SK-N-SH (cell line): ENCODE measurements around the gene TOMT. TPM values are rescaled to one million over a fixed set of nuclear protein-coding genes. Genes with fewer than 3 reads are reported as not detected.

Source experiments
- CTCF ChIA-PET: fragments of 300-600, 350-600 bp; formaldehyde crosslinking; extraction: SDS; loops from one replicate; lab custom pipeline; 2021; lab: Yijun Ruan, JAX
- POLR2A ChIA-PET: fragments of 350-600 bp; sonication (Branson Sonifier 250); formaldehyde crosslinking; extraction: SDS; loops from one replicate; lab custom pipeline; 2020; ENCODE audit warnings: antibody characterized with exemption, inconsistent platforms; lab: Yijun Ruan, JAX
- DNase-seq: peaks from one replicate; pipeline ENCODE4 v3.0.0; 2012
- H2AFZ ChIP-seq: fragments of 200-600 bp; sonication (generic); 2 replicates; pipeline ENCODE4 v1.8.1; 2016; ENCODE audit warnings: antibody characterized with exemption, mild to moderate bottlenecking, low read depth
- H3F3A ChIP-seq: fragments of 200-600 bp; sonication (generic); replicated peaks from 2 replicates; pipeline ENCODE3; 2016; ENCODE audit warnings: antibody characterized with exemption, mild to moderate bottlenecking; ENCODE audit not compliant: insufficient read depth
- H3K27ac ChIP-seq, 2 experiments: fragments of 200-500 bp in 1 of 2; fragments of 200-600 bp in 1 of 2; sonication (Bioruptor generic) in 1 of 2; sonication (generic), shearing (Covaris generic) in 1 of 2; 2 replicates each; pipeline versions ENCODE4 v1.5.1 to v1.6.1; 2014 to 2016; ENCODE audit warnings: low read depth in 2 of 2, inconsistent platforms in 1 of 2, low read length in 1 of 2, mild to moderate bottlenecking in 1 of 2, mixed read lengths in 1 of 2
- H3K27me3 ChIP-seq: fragments of 200-600 bp; sonication (generic), shearing (Covaris generic); 2 replicates; pipeline ENCODE4 v1.6.1; 2016; ENCODE audit warnings: mixed run types; ENCODE audit not compliant: insufficient read depth
- H3K36me3 ChIP-seq, 2 experiments: fragments of 200-500 bp in 1 of 2; fragments of 200-600 bp in 1 of 2; sonication (Bioruptor generic) in 1 of 2; sonication (generic) in 1 of 2; replicated peaks in 1 of 2; 2 replicates each; pipeline versions ENCODE3 to v1.5.1; 2014 to 2016; ENCODE audit warnings: low read length in 1 of 2, mild to moderate bottlenecking in 1 of 2; ENCODE audit not compliant: insufficient read depth in 2 of 2, control insufficient read depth in 1 of 2
- H3K4me1 ChIP-seq, 2 experiments: fragments of 200-500 bp in 1 of 2; fragments of 200-600 bp in 1 of 2; sonication (Bioruptor generic) in 1 of 2; sonication (generic), shearing (Covaris generic) in 1 of 2; 2 replicates each; pipeline versions ENCODE4 v1.5.1 to v1.6.1; 2014 to 2016; ENCODE audit warnings: low read depth in 1 of 2, low read length in 1 of 2, mixed run types in 1 of 2; ENCODE audit not compliant: insufficient read depth in 2 of 2, control insufficient read depth in 1 of 2
- H3K4me2 ChIP-seq: fragments of 200-600 bp; sonication (generic), shearing (Covaris generic); 2 replicates; pipeline ENCODE4 v1.6.1; 2017; ENCODE audit warnings: mixed run types
- H3K4me3 ChIP-seq, 2 experiments: fragments of 200-500 bp in 1 of 2; fragments of 200-600 bp in 1 of 2; sonication (Bioruptor generic) in 1 of 2; sonication (generic), shearing (Covaris generic) in 1 of 2; 2 replicates each; pipeline versions ENCODE4 v1.5.1 to v1.8.1; 2014 to 2016; ENCODE audit warnings: low read depth in 2 of 2, inconsistent platforms in 1 of 2, low read length in 1 of 2, mild to moderate bottlenecking in 1 of 2, mixed read lengths in 1 of 2, moderate library complexity in 1 of 2
- H3K79me2 ChIP-seq: fragments of 200-600 bp; sonication (generic); 2 replicates; pipeline ENCODE4 v1.8.1; 2017; ENCODE audit warnings: mild to moderate bottlenecking; ENCODE audit not compliant: insufficient read depth
- H3K9ac ChIP-seq: fragments of 200-600 bp; sonication (generic); 2 replicates; pipeline ENCODE4 v1.6.1; 2017; ENCODE audit warnings: mixed run types
- H3K9me2 ChIP-seq: fragments of 200-600 bp; sonication (generic); 2 replicates; pipeline ENCODE4 v1.6.1; 2017; ENCODE audit warnings: mixed run types
- H3K9me3 ChIP-seq: fragments of 200-600 bp; sonication (generic); 2 replicates; pipeline ENCODE4 v1.6.1; 2017; ENCODE audit warnings: mixed run types, mild to moderate bottlenecking, moderate library complexity
- H4K20me1 ChIP-seq: fragments of 200-600 bp; sonication (generic); 2 replicates; pipeline ENCODE4 v1.6.1; 2017; ENCODE audit warnings: mild to moderate bottlenecking, mixed run types; ENCODE audit not compliant: insufficient read depth
- ELF1 ChIP-seq: IDR thresholded peaks from 2 replicates; pipeline ENCODE4 v1.4.0; 2012
- FOSL2 ChIP-seq: IDR thresholded peaks from 2 replicates; pipeline ENCODE4 v1.4.0; 2012; ENCODE audit warnings: low read depth, mild to moderate bottlenecking, moderate library complexity, borderline replicate concordance
- FOXJ3 ChIP-seq: sonication (generic); formaldehyde crosslinking; IDR thresholded peaks from 2 replicates; pipeline ENCODE4 v1.5.1; 2020; ENCODE audit warnings: mild to moderate bottlenecking, missing genetic modification reagents
- JUND ChIP-seq: IDR thresholded peaks from 2 replicates; pipeline ENCODE4 v1.4.0; 2012
- MAX ChIP-seq: IDR thresholded peaks from 2 replicates; pipeline ENCODE4 v1.4.0; 2012; ENCODE audit warnings: low read depth
- MXI1 ChIP-seq: IDR thresholded peaks from 2 replicates; pipeline ENCODE4 v1.6.1; 2012; ENCODE audit warnings: mild to moderate bottlenecking, low read depth, low read length, improper control_type of control experiment
- NFIC ChIP-seq: IDR thresholded peaks from 2 replicates; pipeline ENCODE4 v1.4.0; 2012; ENCODE audit warnings: borderline replicate concordance
- NRF1 ChIP-seq: IDR thresholded peaks from 2 replicates; pipeline ENCODE4 v1.6.1; 2012; ENCODE audit warnings: low read depth, mild to moderate bottlenecking, low read length
- POLR2AphosphoS5 ChIP-seq: IDR thresholded peaks from 2 replicates; pipeline ENCODE4 v1.6.1; 2012; ENCODE audit warnings: low read depth, low read length
- RFX5 ChIP-seq: IDR thresholded peaks from 2 replicates; pipeline ENCODE4 v1.6.1; 2012; ENCODE audit warnings: mild to moderate bottlenecking, improper control_type of control experiment, low read length
- SMC3 ChIP-seq: IDR thresholded peaks from 2 replicates; pipeline ENCODE4 v1.6.1; 2012; ENCODE audit warnings: low read depth, low read length, improper control_type of control experiment
- TCF12 ChIP-seq: IDR thresholded peaks from 2 replicates; pipeline ENCODE4 v1.4.0; 2012
- YY1 ChIP-seq: IDR thresholded peaks from 2 replicates; pipeline ENCODE4 v1.4.0; 2012; ENCODE audit warnings: low read depth, mild to moderate bottlenecking
- whole genome bisulfite sequencing: methylation state at CpG from one replicate; pipeline ENCODE4 v1.1.6; 2017; ENCODE audit warnings: low lambda C conversion rate; 5-methylcytosine and 5-hydroxymethylcytosine counted together
- polyA plus RNA-seq, 3 experiments: library from polyadenylated mRNA; depleted of rRNA; stranded (reverse); fragments of >200 nt; gene quantifications; 2 replicates each; pipeline ENCODE4 v1.2.3, GENCODE V29; 2012
- TF ChIP-seq, protein P1 (sequence below): fragments of 150-350 bp; IDR thresholded peaks from 2 replicates; pipeline ENCODE4 v1.6.1; 2016; ENCODE audit warnings: mild to moderate bottlenecking, low read depth, low read length
- TF ChIP-seq, protein P2 (sequence below): fragments of 150-350 bp; IDR thresholded peaks from 2 replicates; pipeline ENCODE4 v1.6.1; 2017; ENCODE audit warnings: antibody characterized with exemption, low read length, low read depth, borderline replicate concordance

Gene TOMT
- polyA plus RNA-seq, 1 of the 3 experiments (the other 2 are of a cell fraction): not detected

GRCh38 chr11:72069200-72069599 is 36.5 kb upstream of the TOMT start:
- Histone ChIP-seq H3F3A (peaks cover 39% of the 10 kb centered on the region), H4K20me1 (no peaks in the 10 kb centered on the region), H3K4me2 (peak overlapping the region; percentile 53), H3K9ac (peak overlapping the region; percentile 53; the same call in 1 of the 2 replicates), H3K9me2 (no peaks in the 10 kb centered on the region), H2AFZ (0 out of 2 replicates have a peak overlapping the region, but pooled peaks have one; percentile 45), H3K4me3 (peak overlapping the region in 1 of 2 experiments; percentile 43; a peak in 2 of 4 replicates), H3K36me3 (peaks cover 0 to 3% of the 10 kb centered on the region in 2 experiments), H3K27ac (peak overlapping the region; percentile 69 to 82)
- CTCF ChIA-PET: interaction anchor here (0.8 to 4.2 kb wide), 4 partner anchors 9 to 75 kb away, joined by 3 to 18 read pairs (median 4); no protein-coding TSS in a partner anchor
- no peak for TF ChIP-seq ELF1
- TF ChIP-seq NRF1: no peak
- TF ChIP-seq TCF12: no peak
- no peak for TF ChIP-seq FOSL2
- TF ChIP-seq SMC3: no peak
- TF ChIP-seq MXI1: no peak
- TF ChIP-seq, protein P1, sequence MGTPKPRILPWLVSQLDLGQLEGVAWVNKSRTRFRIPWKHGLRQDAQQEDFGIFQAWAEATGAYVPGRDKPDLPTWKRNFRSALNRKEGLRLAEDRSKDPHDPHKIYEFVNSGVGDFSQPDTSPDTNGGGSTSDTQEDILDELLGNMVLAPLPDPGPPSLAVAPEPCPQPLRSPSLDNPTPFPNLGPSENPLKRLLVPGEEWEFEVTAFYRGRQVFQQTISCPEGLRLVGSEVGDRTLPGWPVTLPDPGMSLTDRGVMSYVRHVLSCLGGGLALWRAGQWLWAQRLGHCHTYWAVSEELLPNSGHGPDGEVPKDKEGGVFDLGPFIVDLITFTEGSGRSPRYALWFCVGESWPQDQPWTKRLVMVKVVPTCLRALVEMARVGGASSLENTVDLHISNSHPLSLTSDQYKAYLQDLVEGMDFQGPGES: no peak
- TF ChIP-seq, protein P2, sequence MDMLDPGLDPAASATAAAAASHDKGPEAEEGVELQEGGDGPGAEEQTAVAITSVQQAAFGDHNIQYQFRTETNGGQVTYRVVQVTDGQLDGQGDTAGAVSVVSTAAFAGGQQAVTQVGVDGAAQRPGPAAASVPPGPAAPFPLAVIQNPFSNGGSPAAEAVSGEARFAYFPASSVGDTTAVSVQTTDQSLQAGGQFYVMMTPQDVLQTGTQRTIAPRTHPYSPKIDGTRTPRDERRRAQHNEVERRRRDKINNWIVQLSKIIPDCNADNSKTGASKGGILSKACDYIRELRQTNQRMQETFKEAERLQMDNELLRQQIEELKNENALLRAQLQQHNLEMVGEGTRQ: no peak
- TF ChIP-seq RFX5: no peak
- no peak for TF ChIP-seq JUND
- TF ChIP-seq POLR2AphosphoS5: no peak
- no peak for TF ChIP-seq MAX
- TF ChIP-seq, all 33 proteins: peak for 0
- DNase-seq: no peak
- H3K27me3 ChIP-seq: no peaks in the 10 kb centered on the region
- POLR2A ChIA-PET: no interaction called here
- H3K9me3 ChIP-seq: no peaks in the 10 kb centered on the region
- peaks cover 21 to 52% of the 10 kb centered on the region in 2 experiments for H3K4me1 ChIP-seq
- peaks cover 97% of the 10 kb centered on the region for H3K79me2 ChIP-seq

DNA sequence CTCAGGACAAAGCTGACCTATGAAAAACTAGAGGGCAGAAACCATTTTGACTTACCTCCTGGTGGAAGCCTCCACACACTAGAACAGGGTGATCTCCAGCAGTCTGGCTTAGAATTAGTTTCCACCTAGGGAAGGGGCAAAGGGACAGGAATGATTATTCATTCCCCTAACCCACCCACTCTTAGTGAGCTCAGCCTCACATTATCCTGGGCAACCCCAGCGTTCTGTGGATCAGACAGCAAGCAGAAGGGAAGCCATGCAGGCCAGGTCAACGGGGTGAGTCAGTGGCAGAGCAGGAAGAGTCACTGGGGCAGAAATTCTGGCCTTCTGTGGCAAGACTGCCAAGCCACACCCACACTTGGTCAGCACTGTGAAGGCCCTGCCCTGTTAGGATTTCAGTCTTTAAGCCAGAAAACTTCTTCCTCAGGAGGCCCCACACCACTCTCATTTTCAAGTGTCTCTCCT is 35.9 kb upstream of the TOMT start:
- CTCF ChIA-PET: interaction anchor here (0.9 to 1.4 kb wide), 2 partner anchors 9 to 44 kb away, joined by 3 read pairs; no protein-coding TSS in a partner anchor
- POLR2A ChIA-PET: interaction anchor here (0.8 kb wide), 1 partner anchor 28 kb away, joined by 3 read pairs; no protein-coding TSS in a partner anchor

More for the DNA sequence above, 35.9 kb upstream of the TOMT start:
- Histone ChIP-seq H3K36me3 (peaks cover 3 to 4% of the 10 kb centered on the region in 2 experiments), H3K9ac (peak overlapping the region; percentile 53; the same call in 1 of the 2 replicates), H3K4me1 (peaks cover 21 to 52% of the 10 kb centered on the region in 2 experiments), H3K9me3 (no peaks in the 10 kb centered on the region), H3K4me3 (peak overlapping the region in 1 of 2 experiments; percentile 43; a peak in 2 of 4 replicates), H3K27me3 (no peaks in the 10 kb centered on the region), H3K9me2 (no peaks in the 10 kb centered on the region), H3K4me2 (peak overlapping the region; percentile 53), H3K27ac (peak overlapping the region; percentile 69 to 82), H3F3A (peaks cover 39% of the 10 kb centered on the region), H2AFZ (0 out of 2 replicates have a peak overlapping the region, but pooled peaks have one; percentile 45), H3K79me2 (peaks cover 97% of the 10 kb centered on the region), H4K20me1 (no peaks in the 10 kb centered on the region)
- TF ChIP-seq NFIC (peak; percentile 56), FOSL2 (peak; percentile 72), FOXJ3 (CRISPR knock-in tag) (no peak), POLR2AphosphoS5 (peak; percentile 43; the same call in 1 of the 2 replicates), SMC3 (no peak), JUND (peak; percentile 29; the same call in 1 of the 2 replicates), YY1 (peak; percentile 35; the same call in 1 of the 2 replicates)
- TF ChIP-seq, protein P1: no peak
- no peak for DNase-seq
- WGBS: 0% methylated on average over 2 of the region's 2 CpGs
